ENCODE measurements around the gene HPSE2.
A peak's percentile ranks its signal among the peaks of the same experiment; 100 is the strongest.

Gene HPSE2

GRCh38 chr10:98483658-98484057 lies 752.0 kb downstream of the HPSE2 start:
- no peak for DNase-seq

GRCh38 chr10:98482096-98482495 lies 753.6 kb downstream of the HPSE2 start:
- DNase-seq = no peak

GRCh38 chr10:98481404-98481945 lies 754.2 kb downstream of the HPSE2 start:
- no peak for DNase-seq

- DNase-seq = no peak
These were observed 757.0 kb downstream of the HPSE2 start for GRCh38 chr10:98478430-98479222.

GRCh38 chr10:98477861-98478260 lies 757.8 kb downstream of the HPSE2 start:
- DNase-seq = no peak

- DNase-seq = peak; percentile 7
These were observed 761.0 kb downstream of the HPSE2 start for GRCh38 chr10:98474628-98475027.

- no peak for DNase-seq
These were observed 763.5 kb downstream of the HPSE2 start for GRCh38 chr10:98472196-98472595.

- no peak for DNase-seq
These were observed 764.8 kb downstream of the HPSE2 start for GRCh38 chr10:98470850-98471249.

- DNase-seq = no peak
These were observed 766.4 kb downstream of the HPSE2 start for GRCh38 chr10:98469001-98469931.

- DNase-seq = peak; percentile 77
These were observed 767.9 kb downstream of the HPSE2 start for GRCh38 chr10:98467506-98468318.

- no peak for DNase-seq
These were observed 768.7 kb downstream of the HPSE2 start for GRCh38 chr10:98466861-98467505.

GRCh38 chr10:98465866-98466265 lies 769.8 kb downstream of the HPSE2 start:
- no peak for DNase-seq

GRCh38 chr10:98463976-98464754 lies 771.5 kb downstream of the HPSE2 start:
- peak; percentile 60 for DNase-seq

- DNase-seq = no peak
These were observed 772.6 kb downstream of the HPSE2 start for GRCh38 chr10:98463016-98463415.

- DNase-seq = no peak
These were observed 774.2 kb downstream of the HPSE2 start for GRCh38 chr10:98461500-98461842.

GRCh38 chr10:98460837-98461499 lies 774.7 kb downstream of the HPSE2 start:
- peak; percentile 85 for DNase-seq

- DNase-seq = no peak
These were observed 776.6 kb downstream of the HPSE2 start for GRCh38 chr10:98458809-98459784.

GRCh38 chr10:98457721-98458120 lies 777.9 kb downstream of the HPSE2 start:
- no peak for DNase-seq

- no peak for DNase-seq
These were observed 778.8 kb downstream of the HPSE2 start for GRCh38 chr10:98456686-98457482.

Measured in inflammatory macrophage treated with lipopolysaccharide for 4 hours (primary cell).